WI38 (cell line): ENCODE results near the gene PDE2A.

ENCODE experiments used
- H3K4me3 ChIP-seq: 2 replicates; pipeline ENCODE4 v1.5.1; 2011; ENCODE audit warnings: low read depth, mild to moderate bottlenecking, control low read depth, low read length
- TF ChIP-seq, protein P1 (sequence below): IDR thresholded peaks from 2 replicates; pipeline ENCODE4 v1.5.1; 2012; ENCODE audit warnings: low read depth, mild to moderate bottlenecking, control low read depth, low read length

PDE2A gene

DNA sequence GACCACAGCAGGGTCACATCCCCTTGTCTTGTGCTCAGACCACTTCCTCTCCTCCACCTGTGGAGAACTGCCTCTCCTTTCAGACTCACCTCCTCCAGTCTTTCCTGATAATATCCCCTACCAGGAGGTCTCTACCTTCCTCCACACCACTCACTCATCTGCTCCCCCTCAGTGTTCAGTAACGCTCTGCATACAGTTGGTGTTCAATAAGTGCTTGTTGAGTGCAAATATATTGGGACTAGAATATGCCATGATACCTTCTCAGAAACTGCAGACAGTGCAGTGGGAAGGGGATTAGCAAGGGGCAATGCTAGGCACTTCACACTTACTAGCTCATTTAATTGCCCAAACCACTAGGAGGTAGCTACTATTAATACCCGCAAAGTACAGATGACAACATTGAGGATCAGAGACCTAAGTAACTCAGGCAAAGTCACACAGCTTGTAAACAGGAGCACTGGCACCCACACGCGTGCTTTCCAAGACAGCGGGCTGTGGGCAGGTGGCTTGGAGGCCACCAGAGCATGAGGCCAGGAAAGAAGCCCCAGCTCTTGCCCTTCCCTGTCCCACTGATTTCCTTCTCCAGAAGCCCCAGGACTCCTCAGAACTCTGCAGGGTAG, 8.1 kb upstream of the PDE2A start:
- TF ChIP-seq, protein P1, sequence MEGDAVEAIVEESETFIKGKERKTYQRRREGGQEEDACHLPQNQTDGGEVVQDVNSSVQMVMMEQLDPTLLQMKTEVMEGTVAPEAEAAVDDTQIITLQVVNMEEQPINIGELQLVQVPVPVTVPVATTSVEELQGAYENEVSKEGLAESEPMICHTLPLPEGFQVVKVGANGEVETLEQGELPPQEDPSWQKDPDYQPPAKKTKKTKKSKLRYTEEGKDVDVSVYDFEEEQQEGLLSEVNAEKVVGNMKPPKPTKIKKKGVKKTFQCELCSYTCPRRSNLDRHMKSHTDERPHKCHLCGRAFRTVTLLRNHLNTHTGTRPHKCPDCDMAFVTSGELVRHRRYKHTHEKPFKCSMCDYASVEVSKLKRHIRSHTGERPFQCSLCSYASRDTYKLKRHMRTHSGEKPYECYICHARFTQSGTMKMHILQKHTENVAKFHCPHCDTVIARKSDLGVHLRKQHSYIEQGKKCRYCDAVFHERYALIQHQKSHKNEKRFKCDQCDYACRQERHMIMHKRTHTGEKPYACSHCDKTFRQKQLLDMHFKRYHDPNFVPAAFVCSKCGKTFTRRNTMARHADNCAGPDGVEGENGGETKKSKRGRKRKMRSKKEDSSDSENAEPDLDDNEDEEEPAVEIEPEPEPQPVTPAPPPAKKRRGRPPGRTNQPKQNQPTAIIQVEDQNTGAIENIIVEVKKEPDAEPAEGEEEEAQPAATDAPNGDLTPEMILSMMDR: no peak
- H3K4me3 ChIP-seq: no peak overlapping the region

DNA sequence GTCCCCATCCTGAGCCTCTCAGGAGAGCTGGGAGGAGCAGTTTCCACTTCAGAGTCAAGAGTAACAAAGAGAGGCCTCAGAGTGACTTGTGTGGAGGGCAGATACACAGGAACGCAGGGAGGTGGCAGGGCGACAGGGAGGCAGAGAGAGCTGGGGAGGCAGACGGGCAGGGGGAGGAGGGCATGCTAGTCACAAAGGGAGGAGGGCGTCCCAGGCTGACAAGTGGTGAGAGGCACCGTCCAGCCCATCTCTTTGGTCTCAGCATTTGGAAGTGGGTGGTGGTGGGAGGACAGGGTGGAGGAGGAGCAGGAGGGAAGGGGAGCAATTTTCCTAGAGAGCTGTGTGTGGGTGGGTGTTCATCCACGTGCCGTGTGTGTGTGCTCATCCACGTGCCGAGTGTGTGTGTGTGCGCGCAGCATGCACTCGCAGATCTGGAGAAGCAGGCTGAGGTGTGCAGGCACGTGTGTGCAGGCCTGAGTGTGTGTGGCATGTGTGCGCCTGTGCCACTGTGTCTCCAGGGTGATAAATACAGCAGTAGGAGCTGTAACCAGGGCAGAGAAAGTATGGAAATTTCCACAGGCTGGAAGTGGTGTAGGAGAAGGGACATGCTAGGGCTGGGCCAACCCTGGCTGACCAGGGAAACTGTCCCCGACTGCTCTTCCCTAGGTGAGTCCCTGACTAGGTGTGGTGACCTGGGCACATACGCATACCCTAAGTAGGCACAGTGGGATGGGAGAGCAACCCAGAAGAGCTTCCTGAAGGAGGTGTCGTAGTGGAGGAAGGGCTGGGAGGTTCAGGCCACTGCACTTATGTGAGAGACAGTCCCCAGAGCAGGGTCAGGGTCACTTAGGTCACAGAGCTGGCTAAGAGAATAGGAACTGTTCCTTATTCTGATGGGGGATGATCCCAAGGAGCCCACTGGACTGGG, 7.3 kb upstream of the PDE2A start:
- TF ChIP-seq, protein P1: no peak
- no peak overlapping the region for H3K4me3 ChIP-seq

DNA sequence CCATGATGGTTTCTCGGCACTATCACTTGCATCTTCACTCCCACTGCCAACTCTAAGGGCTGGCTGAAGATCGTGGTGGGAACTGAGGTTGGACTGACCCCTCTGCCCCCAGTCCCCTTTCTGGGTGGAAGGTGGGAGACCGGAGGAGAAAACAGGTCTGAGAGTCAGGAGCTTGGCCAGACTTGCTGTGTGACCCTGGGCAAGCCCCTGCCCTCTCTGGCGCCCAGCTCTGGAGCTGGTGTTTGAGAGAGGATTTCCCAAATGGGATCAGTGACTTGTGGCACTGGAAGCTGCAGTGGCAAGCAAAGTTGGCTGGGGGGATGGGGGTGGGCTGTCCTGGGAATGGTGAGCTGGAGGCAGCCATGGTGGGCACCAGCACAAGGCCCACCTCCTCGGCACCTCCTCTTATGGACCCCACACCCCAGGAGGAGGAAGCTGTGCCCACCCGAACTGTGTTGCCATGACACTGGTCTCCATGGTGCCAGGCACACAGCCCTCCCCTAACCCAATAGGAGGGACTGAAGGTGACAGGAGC, 6.5 kb upstream of the PDE2A start:
- TF ChIP-seq, protein P1: no peak
- H3K4me3 ChIP-seq: no peak overlapping the region

DNA sequence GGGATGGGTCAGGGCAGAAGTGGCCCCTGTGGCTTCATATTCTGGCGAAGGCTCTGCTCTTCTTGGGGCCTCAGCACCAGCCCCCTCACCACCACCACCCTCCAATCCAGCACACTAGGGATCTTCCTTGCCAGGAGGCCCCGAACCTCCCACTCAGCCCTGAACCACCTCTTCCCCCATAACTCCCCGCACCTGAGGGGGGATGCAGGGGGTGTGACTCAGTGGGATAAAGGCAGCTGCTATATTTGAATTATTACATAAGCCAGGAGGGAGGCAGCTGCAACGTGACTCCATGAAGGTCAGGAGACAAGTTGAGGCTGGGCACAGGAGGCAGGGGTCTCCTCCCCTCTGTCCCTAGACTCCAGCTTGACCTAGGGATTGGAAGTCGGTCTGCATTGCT, 5.6 kb upstream of the PDE2A start:
- TF ChIP-seq, protein P1: no peak
- H3K4me3 ChIP-seq: no peak overlapping the region

DNA sequence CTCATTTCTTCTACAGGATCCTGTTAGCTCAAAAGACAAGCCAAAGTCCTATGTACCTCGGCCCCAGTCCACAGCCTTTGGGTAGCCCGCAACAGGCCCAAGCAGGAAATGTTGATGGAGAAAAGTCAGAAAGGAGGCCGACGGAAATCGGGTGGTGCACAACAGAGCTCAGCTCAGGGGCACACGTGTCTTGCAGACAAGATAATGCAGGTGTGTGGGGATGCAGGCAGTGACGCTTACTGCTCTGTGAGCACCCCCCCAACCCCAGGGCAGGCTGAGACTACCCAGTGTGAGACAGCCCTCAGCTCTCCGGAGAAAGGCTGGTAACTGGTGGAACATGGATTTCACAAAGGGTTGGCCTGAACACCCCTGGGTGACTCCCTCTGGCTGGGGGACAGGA, 4.3 kb upstream of the PDE2A start:
- TF ChIP-seq, protein P1: no peak

DNA sequence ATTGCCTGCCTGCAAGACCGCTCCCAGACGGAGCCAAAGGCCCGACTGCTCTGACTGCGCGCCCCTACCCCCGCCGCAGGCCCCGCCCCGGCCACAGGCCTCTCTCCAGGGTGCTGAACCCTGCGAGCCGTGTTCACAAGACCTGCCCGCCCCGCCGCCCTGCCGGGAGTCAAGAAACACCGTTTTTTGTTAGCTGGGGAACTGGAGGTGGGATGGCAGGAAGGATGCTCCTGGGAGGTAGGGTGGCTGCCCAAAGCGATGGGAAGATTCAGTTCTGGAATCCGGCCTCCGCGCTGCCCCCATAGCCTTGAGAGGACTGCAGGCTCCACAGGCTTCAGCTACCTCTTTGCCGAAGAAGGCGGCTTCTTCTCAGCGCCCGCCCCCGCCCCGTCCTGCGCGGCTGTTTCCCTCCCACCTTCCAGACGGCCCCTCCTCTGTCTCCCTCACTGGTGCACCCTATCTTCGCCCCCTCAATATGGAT, 2.7 kb upstream of the PDE2A start:
- TF ChIP-seq, protein P1: no peak
- H3K4me3 ChIP-seq: no peak overlapping the region

More for the DNA sequence above, 4.3 kb upstream of the PDE2A start:
- no peak overlapping the region for H3K4me3 ChIP-seq

DNA sequence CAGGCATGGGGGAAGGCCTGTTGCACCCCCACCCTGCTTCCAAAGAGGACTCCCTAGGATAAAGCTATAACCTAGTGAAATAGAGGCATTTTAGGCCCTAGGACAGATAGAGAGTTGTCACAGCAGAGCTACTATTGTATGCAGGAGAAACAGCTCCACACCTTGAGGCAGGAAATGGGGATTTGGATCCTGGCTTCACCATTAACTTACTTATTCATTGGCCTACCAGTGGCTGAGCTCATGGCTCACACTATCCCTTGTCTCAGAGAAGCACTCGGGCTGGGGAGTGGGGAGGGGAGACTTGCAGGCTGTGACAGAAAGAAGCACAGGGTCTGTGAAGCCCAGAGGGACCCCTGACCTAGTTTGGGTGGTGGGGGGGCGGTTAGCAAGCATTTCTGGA, 999 bp upstream of the PDE2A start:
- no peak overlapping the region for H3K4me3 ChIP-seq
- TF ChIP-seq, protein P1: no peak
